H1 (cell line): Measurements from ENCODE around the gene AP1M1. TPM values are rescaled to one million over a fixed set of nuclear protein-coding genes. Genes with fewer than 3 reads are reported as not detected.

Source experiments
- CTCF ChIA-PET: fragments of 300-600 bp; sonication (Branson Sonifier 250); formaldehyde crosslinking; loops from one replicate; lab custom pipeline; 2021; ENCODE audit not compliant: partially characterized antibody; lab: Charles Lee
- POLR2A ChIA-PET: fragments of 300-600 bp; sonication (Branson Sonifier 250); formaldehyde crosslinking; loops from one replicate; lab custom pipeline; 2021; ENCODE audit warnings: inconsistent platforms; ENCODE audit not compliant: partially characterized antibody; lab: Charles Lee
- DNase-seq, 2 experiments: peaks; one replicate each; pipeline versions ENCODE4 v3.0.0 to v3.0.0-alpha.2; 2010 to 2022; ENCODE audit warnings: low spot score in 2 of 2, low read depth in 1 of 2, mixed read lengths in 1 of 2
- FAIRE-seq: peaks from 2 replicates; lab custom pipeline; 2011; peaks lifted over from hg19 to GRCh38; lab: Jason Lieb, UNC
- H2AFZ ChIP-seq: 2 replicates; pipeline ENCODE4 v1.8.1; 2012; ENCODE audit warnings: low read length, inconsistent platforms
- H2AK5ac ChIP-seq: 2 replicates; pipeline ENCODE4 v1.6.1; 2013; ENCODE audit warnings: low read depth, low read length
- H2BK120ac ChIP-seq: replicated peaks from 2 replicates; pipeline ENCODE3; 2013; ENCODE audit warnings: low read depth, low read length, inconsistent platforms
- H2BK12ac ChIP-seq: 2 replicates; pipeline ENCODE4 v1.6.1; 2013; ENCODE audit warnings: low read depth, low read length
- H2BK15ac ChIP-seq: 2 replicates; pipeline ENCODE4 v1.6.1; 2013; ENCODE audit warnings: low read length
- H2BK20ac ChIP-seq: 2 replicates; pipeline ENCODE4 v1.6.1; 2013; ENCODE audit warnings: low read length
- H2BK5ac ChIP-seq: 2 replicates; pipeline ENCODE4 v1.6.1; 2013; ENCODE audit warnings: low read depth, low read length
- H3K14ac ChIP-seq: 2 replicates; pipeline ENCODE4 v1.6.1; 2013; ENCODE audit warnings: inconsistent platforms; ENCODE audit not compliant: insufficient read length
- H3K18ac ChIP-seq: 2 replicates; pipeline ENCODE4 v1.6.1; 2013; ENCODE audit warnings: low read length; ENCODE audit errors: extremely low read depth
- H3K23ac ChIP-seq: 2 replicates; pipeline ENCODE4 v1.6.1; 2013; ENCODE audit warnings: inconsistent platforms; ENCODE audit not compliant: insufficient read length
- H3K23me2 ChIP-seq: 2 replicates; pipeline ENCODE4 v1.6.1; 2013; ENCODE audit warnings: low read depth, low read length
- H3K27ac ChIP-seq: 2 replicates; pipeline ENCODE4 v1.6.1; 2011; ENCODE audit warnings: low read depth, low read length, inconsistent platforms
- H3K27me3 ChIP-seq, 4 experiments: replicated peaks in 1 of 4; 1 replicate in 1 of 4; 2 replicates in 3 of 4; pipeline versions ENCODE4 v1.6.1 to v1.8.1; 2011 to 2013; ENCODE audit warnings: low read length in 3 of 4, mild to moderate bottlenecking in 3 of 4, inconsistent platforms in 2 of 4, mixed read lengths in 2 of 4, moderate library complexity in 1 of 4; ENCODE audit not compliant: control insufficient read depth in 3 of 4, insufficient read depth in 3 of 4; ENCODE audit errors: extremely low read depth in 1 of 4
- H3K36me3 ChIP-seq, 4 experiments: 2 replicates each; pipeline versions ENCODE4 v1.6.1 to v1.8.1; 2011 to 2013; ENCODE audit warnings: mild to moderate bottlenecking in 4 of 4, low read length in 3 of 4, moderate library complexity in 2 of 4, control low read depth in 1 of 4, inconsistent platforms in 1 of 4; ENCODE audit not compliant: insufficient read depth in 4 of 4, control insufficient read depth in 2 of 4
- H3K4ac ChIP-seq: replicated peaks from 2 replicates; pipeline ENCODE3; 2013; ENCODE audit warnings: low read length, low read depth, mixed read lengths, inconsistent platforms; ENCODE audit not compliant: insufficient read length
- H3K4me1 ChIP-seq, 4 experiments: replicated peaks in 1 of 4; 1 replicate in 1 of 4; 2 replicates in 3 of 4; pipeline versions ENCODE4 v1.6.1 to v1.8.1; 2011 to 2013; ENCODE audit warnings: low read length in 3 of 4, inconsistent platforms in 2 of 4, mixed read lengths in 1 of 4; ENCODE audit not compliant: insufficient read depth in 4 of 4, control insufficient read depth in 3 of 4
- H3K4me2 ChIP-seq, 2 experiments: 2 replicates each; pipeline versions ENCODE4 v1.6.1 to v1.8.1; 2011 to 2013; ENCODE audit warnings: low read depth in 2 of 2, low read length in 2 of 2, control low read depth in 1 of 2, inconsistent platforms in 1 of 2, mild to moderate bottlenecking in 1 of 2; ENCODE audit not compliant: insufficient read depth in 1 of 2
- H3K4me3 ChIP-seq, 4 experiments: fragments of 200-600, 300-600 bp in 1 of 4; sonication (generic), shearing (Covaris generic), sonication (Bioruptor Twin) in 1 of 4; 2 replicates each; pipeline versions ENCODE4 v1.5.1 to v1.8.1; 2011 to 2016; ENCODE audit warnings: low read length in 4 of 4, low read depth in 3 of 4, control low read depth in 2 of 4, inconsistent platforms in 2 of 4, mild to moderate bottlenecking in 2 of 4, mixed read lengths in 1 of 4, moderate library complexity in 1 of 4; ENCODE audit not compliant: insufficient read depth in 2 of 4; ENCODE audit errors: extremely low read depth in 1 of 4
- H3K56ac ChIP-seq: replicated peaks from 2 replicates; pipeline ENCODE3; 2013; ENCODE audit warnings: low read depth, mild to moderate bottlenecking, mixed read lengths, low read length, inconsistent platforms; ENCODE audit not compliant: insufficient read length
- H3K79me1 ChIP-seq: 2 replicates; pipeline ENCODE4 v1.6.1; 2013; ENCODE audit warnings: low read depth, low read length, control low read depth
- H3K79me2 ChIP-seq, 2 experiments: 2 replicates each; pipeline versions ENCODE4 v1.6.1 to v1.8.1; 2012 to 2013; ENCODE audit warnings: low read length in 2 of 2, mild to moderate bottlenecking in 2 of 2, inconsistent platforms in 1 of 2; ENCODE audit not compliant: insufficient read depth in 2 of 2, control insufficient read depth in 1 of 2
- H3K9ac ChIP-seq, 4 experiments: replicated peaks in 1 of 4; 1 replicate in 1 of 4; 2 replicates in 3 of 4; pipeline versions ENCODE4 v1.6.1 to v1.8.1; 2011 to 2013; ENCODE audit warnings: low read depth in 3 of 4, low read length in 3 of 4, control low read depth in 2 of 4, mild to moderate bottlenecking in 2 of 4, moderate library complexity in 2 of 4, inconsistent platforms in 1 of 4; ENCODE audit errors: extremely low read depth in 1 of 4
- H3K9me3 ChIP-seq, 2 experiments: 2 replicates each; pipeline versions ENCODE4 v1.6.1 to v1.8.1; 2012 to 2013; ENCODE audit warnings: mild to moderate bottlenecking in 2 of 2, moderate library complexity in 2 of 2, control low read depth in 1 of 2, inconsistent platforms in 1 of 2, low read depth in 1 of 2, low read length in 1 of 2, mixed read lengths in 1 of 2; ENCODE audit not compliant: insufficient read depth in 2 of 2
- H4K20me1 ChIP-seq, 2 experiments: replicated peaks in 1 of 2; 2 replicates each; pipeline versions ENCODE3 to v1.8.1; 2011 to 2013; ENCODE audit warnings: inconsistent platforms in 2 of 2, low read length in 2 of 2, mild to moderate bottlenecking in 1 of 2; ENCODE audit not compliant: insufficient read depth in 2 of 2, control insufficient read depth in 1 of 2
- H4K5ac ChIP-seq: 2 replicates; pipeline ENCODE4 v1.6.1; 2013; ENCODE audit warnings: low read length, low read depth, mixed read lengths, inconsistent platforms; ENCODE audit not compliant: insufficient read length
- H4K8ac ChIP-seq: 2 replicates; pipeline ENCODE4 v1.8.0; 2013; ENCODE audit warnings: mild to moderate bottlenecking, moderate library complexity, low read length, inconsistent platforms; ENCODE audit not compliant: insufficient read depth; ENCODE audit errors: extremely low read depth
- H4K91ac ChIP-seq: replicated peaks from 2 replicates; pipeline ENCODE3; 2013; ENCODE audit warnings: low read length, mixed read lengths, inconsistent platforms; ENCODE audit not compliant: insufficient read length
- CBX8 ChIP-seq: fragments of 300-800, 300-1000 bp; sonication (generic); IDR thresholded peaks from 2 replicates; pipeline ENCODE4 v1.7.1; 2016; ENCODE audit warnings: low read depth, low read length, borderline replicate concordance
- EZH2 ChIP-seq: fragments of 200-600 bp; sonication (generic); IDR thresholded peaks from 2 replicates; pipeline ENCODE4 v1.7.1; 2012; ENCODE audit warnings: low read depth, mild to moderate bottlenecking, moderate library complexity, low read length, inconsistent platforms; ENCODE audit not compliant: severe bottlenecking
- FOSL1 ChIP-seq: IDR thresholded peaks from 2 replicates; pipeline ENCODE4 v1.6.1; 2011; ENCODE audit warnings: mild to moderate bottlenecking, low read depth, low read length, moderate library complexity; ENCODE audit not compliant: insufficient read depth
- HDAC2 ChIP-seq, 2 experiments: fragments of 300-600 bp in 1 of 2; sonication (generic) in 1 of 2; IDR thresholded peaks; 2 replicates each; pipeline ENCODE4 v1.6.1; 2011 to 2012; ENCODE audit warnings: low read depth in 2 of 2, low read length in 2 of 2, mild to moderate bottlenecking in 2 of 2, moderate library complexity in 2 of 2, borderline replicate concordance in 1 of 2, inconsistent platforms in 1 of 2
- POU5F1 ChIP-seq: IDR thresholded peaks from 2 replicates; pipeline ENCODE4 v1.6.1; 2011; ENCODE audit warnings: low read depth, mild to moderate bottlenecking, low read length, moderate library complexity
- RFX5 ChIP-seq: IDR thresholded peaks from 2 replicates; pipeline ENCODE4 v1.6.1; 2011; ENCODE audit warnings: low read depth, low read length, improper control_type of control experiment, borderline replicate concordance
- TBP ChIP-seq: IDR thresholded peaks from 2 replicates; pipeline ENCODE4 v1.6.1; 2011; ENCODE audit warnings: low read depth, low read length, improper control_type of control experiment
- WGBS, 2 experiments: shearing (Covaris generic) in 1 of 2; methylation state at CpG; one replicate each; pipeline versions ENCODE4 v1.1.6 to v1.1.7; 2013 to 2015; ENCODE audit warnings: low lambda C conversion rate in 2 of 2, mixed read lengths in 2 of 2, inconsistent platforms in 1 of 2, low coverage in 1 of 2, missing lambda C conversion rate in 1 of 2; ENCODE audit not compliant: insufficient replicate concordance in 2 of 2, insufficient coverage in 1 of 2, insufficient read length in 1 of 2; ENCODE audit errors: extremely low coverage in 1 of 2, missing lambda C conversion rate in 1 of 2; 5-methylcytosine and 5-hydroxymethylcytosine counted together
- polyA plus RNA-seq, 7 experiments: library from polyadenylated mRNA; depleted of rRNA in 3 of 7; stranded (reverse) in 5 of 7; unstranded in 2 of 7; fragments of >200 nt in 5 of 7; fragments of 200-250 nt in 2 of 7; gene quantifications; 1 replicate in 5 of 7; 2 replicates in 1 of 7; 4 replicates in 1 of 7; pipeline versions ENCODE4 v1.2.1 to v1.2.3, GENCODE V29; 2011 to 2013; ENCODE audit warnings: missing spikeins in 2 of 7, mixed read lengths in 2 of 7
- total RNA-seq: library from RNA; stranded (reverse); fragmentation: NEBNext Ultra II Directional; extraction: Animal tissue kit (Norgen Biotek cat#: 25700); gene quantifications from 2 replicates; pipeline ENCODE4 v1.2.1, GENCODE V29; 2021
- TF ChIP-seq, protein P1 (sequence below): IDR thresholded peaks from 2 replicates; pipeline ENCODE4 v1.6.1; 2012; ENCODE audit warnings: inconsistent platforms

Gene AP1M1
- total and polyA plus RNA-seq, 2 of the 8 experiments (the other 6 are each of a cell fraction or from before 2014, with no cell fraction given) = 30.9 to 37.5 TPM

DNA sequence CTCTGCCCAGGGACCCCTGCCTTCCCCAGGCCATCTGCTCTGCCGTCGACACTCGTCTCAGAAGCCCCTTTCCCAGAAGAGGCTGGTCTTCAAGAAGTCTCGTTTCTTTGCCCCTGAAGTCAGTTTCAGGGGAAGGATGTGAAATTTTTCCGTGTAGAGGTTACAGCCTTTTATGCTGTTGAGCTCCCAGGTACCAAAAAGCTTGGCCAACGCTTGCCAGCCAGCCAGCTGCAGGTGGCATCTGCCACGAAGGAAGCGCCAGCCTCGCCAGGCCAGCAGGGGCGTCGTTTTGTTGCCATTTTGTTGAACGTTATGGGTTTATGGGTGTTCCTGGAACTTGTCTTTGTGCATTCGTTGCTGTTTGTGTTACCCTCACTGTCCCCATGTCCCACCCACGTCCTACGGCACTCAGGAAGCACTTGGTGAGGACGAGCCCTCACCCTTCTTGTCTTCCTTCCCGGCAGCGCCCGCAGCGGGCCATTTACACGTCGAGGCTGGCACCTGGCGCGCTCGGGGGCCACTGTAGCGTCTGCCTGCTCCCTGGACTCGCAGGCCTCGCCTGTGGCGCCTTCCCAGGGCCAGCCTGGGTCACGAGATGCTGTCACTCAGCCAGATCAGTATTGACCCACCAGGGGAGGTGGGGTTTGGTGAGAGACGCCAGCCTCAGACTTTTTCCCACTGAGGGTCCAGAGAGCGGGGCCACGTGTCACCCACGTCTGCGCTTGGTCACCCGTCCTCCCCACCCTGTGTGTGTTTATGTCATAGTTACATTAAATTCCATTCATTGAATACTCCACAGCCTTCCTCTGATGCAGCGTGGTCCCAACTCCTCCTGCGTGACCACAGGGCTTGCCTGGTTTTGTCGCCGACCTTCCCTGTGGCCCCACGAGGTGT lies 37.1 kb downstream of the AP1M1 start:
- Histone ChIP-seq H2AFZ (no peak overlapping the region), H3K14ac (no peak overlapping the region), H3K9me3 (no peaks in the 10 kb centered on the region), H3K79me1 (no peaks in the 10 kb centered on the region), H3K4me1 (no peaks in the 10 kb centered on the region; a peak in 1 of 7 replicates), H3K23ac (no peak overlapping the region), H2BK5ac (no peak overlapping the region), H3K23me2 (no peaks in the 10 kb centered on the region), H2BK12ac (no peak overlapping the region), H3K9ac (no peak overlapping the region), H4K91ac (no peak overlapping the region), H2AK5ac (no peak overlapping the region), H3K56ac (no peak overlapping the region), H2BK20ac (no peak overlapping the region), H3K4me3 (no peak overlapping the region), H3K4ac (no peak overlapping the region), H2BK15ac (no peak overlapping the region), H3K18ac (no peak overlapping the region), H2BK120ac (no peak overlapping the region), H3K4me2 (no peak overlapping the region), H4K5ac (no peak overlapping the region), H3K36me3 (no peaks in the 10 kb centered on the region; a peak in 1 of 8 replicates), H3K79me2 (no peaks in the 10 kb centered on the region), H3K27ac (no peak overlapping the region), H4K8ac (no peak overlapping the region), H4K20me1 (peaks cover 0 to 3% of the 10 kb centered on the region in 2 experiments), H3K27me3 (no peaks in the 10 kb centered on the region)
- no peak for DNase-seq
- no peak for FAIRE-seq
- ChIA-PET CTCF (interaction anchor here (1.0 to 1.5 kb wide), 3 partner anchors 11 to 118 kb away, joined by 3 to 4 read pairs (median 4); no protein-coding TSS in a partner anchor), POLR2A (no interaction called here)
- WGBS, 2 experiments = 94% methylated on average over 28 of the region's 41 CpGs; no CpG with 5 or more reads in 1 of the 2 experiments
- TF ChIP-seq POU5F1 = no peak
- TF ChIP-seq HDAC2 (IDR thresholded peaks at IDR 0.05; ENCODE audit: borderline replicate concordance in 1 of 2, low read depth in 2 of 2, low read length in 2 of 2) = no peak
- TF ChIP-seq, protein P1, sequence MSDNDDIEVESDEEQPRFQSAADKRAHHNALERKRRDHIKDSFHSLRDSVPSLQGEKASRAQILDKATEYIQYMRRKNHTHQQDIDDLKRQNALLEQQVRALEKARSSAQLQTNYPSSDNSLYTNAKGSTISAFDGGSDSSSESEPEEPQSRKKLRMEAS = no peak
- TF ChIP-seq TBP = no peak
- TF ChIP-seq RFX5 = no peak
- no peak for TF ChIP-seq FOSL1
- TF ChIP-seq EZH2 = no peak
- TF ChIP-seq CBX8 = no peak
